Trophoblast cell (in vitro differentiated cells and primary cell): ENCODE measurements around the gene TMEM132D.

Source experiments
- DNase-seq, 2 donors: peaks; one replicate each; pipeline ENCODE4 v3.0.0-alpha.2; 2016
- H2AFZ ChIP-seq: 2 replicates; pipeline ENCODE4 v1.6.1; 2013; ENCODE audit warnings: low read length, moderate library complexity, mild to moderate bottlenecking; ENCODE audit not compliant: insufficient read depth, poor library complexity
- H2AK5ac ChIP-seq: 2 replicates; pipeline ENCODE4 v1.6.1; 2013; ENCODE audit warnings: mild to moderate bottlenecking, low read length
- H2BK120ac ChIP-seq: 2 replicates; pipeline ENCODE4 v1.6.1; 2013; ENCODE audit warnings: low read length, mild to moderate bottlenecking, moderate library complexity; ENCODE audit not compliant: insufficient read depth, poor library complexity
- H2BK12ac ChIP-seq: 2 replicates; pipeline ENCODE4 v1.6.1; 2013; ENCODE audit warnings: mild to moderate bottlenecking, low read length, moderate library complexity
- H2BK5ac ChIP-seq: 2 replicates; pipeline ENCODE4 v1.6.1; 2013; ENCODE audit warnings: low read length, low read depth, moderate library complexity, mild to moderate bottlenecking; ENCODE audit not compliant: poor library complexity
- H3K14ac ChIP-seq: 2 replicates; pipeline ENCODE4 v1.6.1; 2013; ENCODE audit warnings: mild to moderate bottlenecking, low read length
- H3K18ac ChIP-seq: 2 replicates; pipeline ENCODE4 v1.6.1; 2013; ENCODE audit warnings: mild to moderate bottlenecking, low read length
- H3K23ac ChIP-seq: 2 replicates; pipeline ENCODE4 v1.6.1; 2013; ENCODE audit warnings: low read length
- H3K27ac ChIP-seq: 2 replicates; pipeline ENCODE4 v1.5.1; 2013; ENCODE audit warnings: low read depth, mild to moderate bottlenecking, inconsistent platforms, low read length, moderate library complexity
- H3K27me3 ChIP-seq: 2 replicates; pipeline ENCODE4 v1.6.1; 2013; ENCODE audit warnings: inconsistent platforms, mild to moderate bottlenecking, low read length, moderate library complexity; ENCODE audit not compliant: insufficient read depth
- H3K36me3 ChIP-seq, 2 experiments: 1 replicate in 1 of 2; 2 replicates in 1 of 2; pipeline ENCODE4 v1.6.1; 2013; ENCODE audit warnings: low read length in 2 of 2, mild to moderate bottlenecking in 2 of 2, moderate library complexity in 1 of 2; ENCODE audit not compliant: insufficient read depth in 2 of 2, control insufficient read depth in 1 of 2
- H3K4ac ChIP-seq: 2 replicates; pipeline ENCODE4 v1.6.1; 2013; ENCODE audit warnings: low read depth, mild to moderate bottlenecking, low read length, moderate library complexity
- H3K4me1 ChIP-seq, 2 experiments: 1 replicate in 1 of 2; 2 replicates in 1 of 2; pipeline ENCODE4 v1.6.1; 2013; ENCODE audit warnings: low read length in 2 of 2, mild to moderate bottlenecking in 2 of 2, moderate library complexity in 1 of 2; ENCODE audit not compliant: insufficient read depth in 2 of 2, control insufficient read depth in 1 of 2
- H3K4me2 ChIP-seq: 2 replicates; pipeline ENCODE4 v1.6.1; 2013; ENCODE audit warnings: inconsistent platforms, mild to moderate bottlenecking, low read length, moderate library complexity
- H3K4me3 ChIP-seq: 2 replicates; pipeline ENCODE4 v1.5.1; 2013; ENCODE audit warnings: mild to moderate bottlenecking, low read depth, low read length, inconsistent platforms
- H3K79me1 ChIP-seq: one replicate; pipeline ENCODE4 v1.6.1; 2013; ENCODE audit warnings: low read length
- H3K79me2 ChIP-seq: 2 replicates; pipeline ENCODE4 v1.6.1; 2013; ENCODE audit warnings: low read length, mild to moderate bottlenecking; ENCODE audit not compliant: control insufficient read depth, insufficient read depth, poor library complexity
- H3K9ac ChIP-seq: 2 replicates; pipeline ENCODE4 v1.6.1; 2013; ENCODE audit warnings: mild to moderate bottlenecking, low read length
- H3K9me3 ChIP-seq: 2 replicates; pipeline ENCODE4 v1.6.1; 2013; ENCODE audit warnings: low read depth, mild to moderate bottlenecking, control low read depth, inconsistent platforms, low read length; ENCODE audit not compliant: insufficient read depth
- H4K12ac ChIP-seq: 2 replicates; pipeline ENCODE4 v1.6.1; 2013; ENCODE audit warnings: low read depth, mild to moderate bottlenecking, low read length, moderate library complexity
- H4K8ac ChIP-seq: 2 replicates; pipeline ENCODE4 v1.6.1; 2013; ENCODE audit warnings: low read depth, mild to moderate bottlenecking, low read length, moderate library complexity
- H4K91ac ChIP-seq: one replicate; pipeline ENCODE4 v1.6.1; 2013; ENCODE audit warnings: low read depth, mild to moderate bottlenecking, low read length, moderate library complexity
- WGBS: extraction: QIAGEN DNeasy Blood & Tissue Kit; methylation state at CpG from one replicate; pipeline ENCODE4 v1.1.7; 2013; ENCODE audit warnings: missing lambda C conversion rate; ENCODE audit not compliant: insufficient read length, insufficient coverage; ENCODE audit errors: extremely low coverage; 5-methylcytosine and 5-hydroxymethylcytosine counted together

Gene TMEM132D

DNA sequence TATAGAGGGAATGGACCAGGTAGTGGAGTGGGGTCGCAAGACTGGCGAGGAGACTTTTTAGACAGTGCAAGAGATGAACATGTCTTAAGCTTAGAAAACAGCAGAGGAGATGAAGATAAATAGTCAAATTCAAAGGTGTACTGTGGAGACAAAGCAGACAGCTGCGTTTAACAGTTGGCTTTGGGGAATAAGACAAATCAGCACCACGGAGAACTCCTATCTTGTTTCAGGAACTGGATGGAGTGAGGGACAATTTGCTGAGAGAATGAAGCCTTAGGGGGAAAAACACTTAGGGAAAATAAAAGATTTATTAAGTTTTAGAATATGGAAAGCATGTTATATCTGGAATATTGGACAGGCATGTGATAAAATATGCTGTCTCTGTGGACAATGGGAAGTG is 591.8 kb downstream of the TMEM132D start:
- Histone ChIP-seq H3K4me1 (no peaks in the 10 kb centered on the region), H3K79me2 (no peaks in the 10 kb centered on the region), H3K36me3 (no peaks in the 10 kb centered on the region), H3K9me3 (no peaks in the 10 kb centered on the region), H2BK120ac (no peak overlapping the region), H2BK12ac (no peak overlapping the region), H4K91ac (no peak overlapping the region), H3K4ac (no peak overlapping the region), H4K12ac (no peak overlapping the region), H3K18ac (no peak overlapping the region), H2AK5ac (no peak overlapping the region), H3K27me3 (no peaks in the 10 kb centered on the region), H3K9ac (no peak overlapping the region), H3K14ac (no peak overlapping the region), H3K23ac (no peak overlapping the region), H3K4me3 (no peak overlapping the region), H3K4me2 (no peak overlapping the region), H3K27ac (no peak overlapping the region), H2BK5ac (no peak overlapping the region), H3K79me1 (no peaks in the 10 kb centered on the region), H2AFZ (no peak overlapping the region), H4K8ac (no peak overlapping the region)
- no peak for DNase-seq
- WGBS = no CpG with 5 or more reads among the region's 4 CpGs

DNA sequence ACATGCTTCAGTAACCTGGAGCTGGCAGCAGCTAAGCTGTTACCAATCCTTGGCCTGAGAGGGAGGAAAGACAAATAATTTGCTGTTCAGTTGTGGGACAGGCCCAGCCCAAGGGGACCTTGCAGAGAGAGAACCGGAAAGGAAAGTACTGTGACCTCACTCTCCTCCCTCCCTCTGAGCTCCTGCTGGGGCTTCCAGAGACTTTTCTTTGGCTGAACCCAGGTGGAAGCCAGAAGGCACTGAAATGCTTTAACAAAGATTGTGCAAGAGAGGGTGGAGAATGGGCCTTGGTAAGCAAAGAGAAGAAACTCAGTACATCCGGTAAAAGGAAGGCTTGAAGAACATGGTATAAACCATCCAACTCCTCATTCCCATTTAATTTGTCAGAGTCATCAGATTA is 593.5 kb downstream of the TMEM132D start:
- Histone ChIP-seq H3K36me3 (no peaks in the 10 kb centered on the region), H3K4me1 (no peaks in the 10 kb centered on the region), H3K4me3 (no peak overlapping the region), H3K9ac (no peak overlapping the region), H3K79me1 (no peaks in the 10 kb centered on the region), H2BK5ac (no peak overlapping the region), H3K14ac (no peak overlapping the region), H3K23ac (no peak overlapping the region), H3K27me3 (no peaks in the 10 kb centered on the region), H4K12ac (no peak overlapping the region), H2BK12ac (no peak overlapping the region), H3K4me2 (no peak overlapping the region), H3K9me3 (no peaks in the 10 kb centered on the region), H3K27ac (no peak overlapping the region), H3K4ac (no peak overlapping the region), H2BK120ac (no peak overlapping the region), H4K91ac (no peak overlapping the region), H2AFZ (no peak overlapping the region), H3K79me2 (no peaks in the 10 kb centered on the region), H4K8ac (no peak overlapping the region), H2AK5ac (no peak overlapping the region), H3K18ac (no peak overlapping the region)
- WGBS = no CpG with 5 or more reads among the region's 2 CpGs
- no peak for DNase-seq

- Histone ChIP-seq H3K9me3 (no peaks in the 10 kb centered on the region), H2BK5ac (no peak overlapping the region), H3K4ac (no peak overlapping the region), H4K8ac (no peak overlapping the region), H3K14ac (no peak overlapping the region), H3K79me1 (no peaks in the 10 kb centered on the region), H3K9ac (no peak overlapping the region), H3K18ac (no peak overlapping the region), H3K4me3 (no peak overlapping the region), H4K91ac (no peak overlapping the region), H3K27ac (no peak overlapping the region), H3K4me1 (no peaks in the 10 kb centered on the region), H2BK12ac (no peak overlapping the region), H3K27me3 (no peaks in the 10 kb centered on the region), H3K4me2 (no peak overlapping the region), H3K23ac (no peak overlapping the region), H3K36me3 (no peaks in the 10 kb centered on the region), H3K79me2 (no peaks in the 10 kb centered on the region), H4K12ac (no peak overlapping the region), H2AK5ac (no peak overlapping the region), H2AFZ (no peak overlapping the region), H2BK120ac (no peak overlapping the region)
- WGBS = no CpG with 5 or more reads among the region's 4 CpGs
- no peak for DNase-seq
These were observed 598.0 kb downstream of the TMEM132D start for GRCh38 chr12:129305851-129306250.

DNA sequence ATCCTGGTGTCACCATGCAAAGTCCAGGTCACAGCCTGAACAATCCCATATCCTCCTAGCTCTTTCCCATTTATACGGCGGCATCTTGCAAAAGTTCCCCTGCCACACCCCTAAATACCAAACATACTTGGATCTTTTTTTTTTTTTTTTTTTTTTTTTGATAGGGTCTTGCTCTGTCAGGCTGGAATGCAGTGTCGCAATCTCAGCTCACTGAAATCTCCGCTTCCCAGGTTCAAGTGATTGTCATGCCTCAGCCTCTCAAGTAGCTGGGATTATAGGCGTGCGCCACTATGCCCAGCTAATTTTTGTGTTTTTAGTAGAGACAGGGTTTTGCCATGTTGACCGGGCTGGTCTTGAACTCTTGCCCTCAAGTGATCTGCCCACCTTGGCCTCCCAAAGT is 599.3 kb downstream of the TMEM132D start:
- Histone ChIP-seq H3K9ac (no peak overlapping the region), H3K9me3 (no peaks in the 10 kb centered on the region), H3K4me3 (no peak overlapping the region), H3K4me2 (no peak overlapping the region), H4K8ac (no peak overlapping the region), H4K91ac (no peak overlapping the region), H3K4me1 (no peaks in the 10 kb centered on the region), H2BK120ac (no peak overlapping the region), H3K14ac (no peak overlapping the region), H3K18ac (no peak overlapping the region), H2BK12ac (no peak overlapping the region), H2AFZ (no peak overlapping the region), H3K36me3 (no peaks in the 10 kb centered on the region), H3K79me1 (no peaks in the 10 kb centered on the region), H3K4ac (no peak overlapping the region), H3K27ac (no peak overlapping the region), H3K23ac (no peak overlapping the region), H3K27me3 (no peaks in the 10 kb centered on the region), H3K79me2 (no peaks in the 10 kb centered on the region), H4K12ac (no peak overlapping the region), H2AK5ac (no peak overlapping the region), H2BK5ac (no peak overlapping the region)
- WGBS = no CpG with 5 or more reads among the region's 7 CpGs
- no peak for DNase-seq
